HepG2 (cell line): ENCODE measurements around the gene KLF13. TPM values are rescaled to one million over a fixed set of nuclear protein-coding genes. Genes with fewer than 3 reads are reported as not detected.

Experiments
- ARNT2 ChIP-seq: sonication (generic); formaldehyde crosslinking; IDR thresholded peaks from 2 replicates; pipeline ENCODE4 v1.8.0; 2022; ENCODE audit warnings: mild to moderate bottlenecking, low read depth, missing genetic modification reagents, moderate library complexity
- ATAD3A ChIP-seq: sonication (generic); formaldehyde crosslinking; IDR thresholded peaks from 2 replicates; pipeline ENCODE4 v1.4.0; 2020; ENCODE audit warnings: missing genetic modification reagents
- BRF2 ChIP-seq: sonication (generic); formaldehyde crosslinking; IDR thresholded peaks from 2 replicates; pipeline ENCODE4 v1.8.1; 2022; ENCODE audit warnings: mild to moderate bottlenecking, missing genetic modification reagents
- HDAC6 ChIP-seq: fragments of 200-600 bp; sonication (generic); IDR thresholded peaks from 2 replicates; pipeline ENCODE4 v1.7.0; 2017; ENCODE audit warnings: mild to moderate bottlenecking, antibody characterized with exemption, low read length, low read depth
- HNRNPL ChIP-seq: fragments of 200-400 bp; formaldehyde crosslinking; IDR thresholded peaks from 2 replicates; pipeline ENCODE4 v1.6.1; 2017; ENCODE audit warnings: mild to moderate bottlenecking, low read depth, low read length
- KIAA2018 ChIP-seq: sonication (generic); formaldehyde crosslinking; IDR thresholded peaks from 2 replicates; pipeline ENCODE4 v1.5.0; 2020; ENCODE audit warnings: mild to moderate bottlenecking, missing genetic modification reagents, borderline replicate concordance
- MED1 ChIP-seq: sonication (generic); formaldehyde crosslinking; IDR thresholded peaks from 2 replicates; pipeline ENCODE4 v1.4.0; 2020; ENCODE audit warnings: missing genetic modification reagents
- NONO ChIP-seq, 2 experiments: fragments of 450-650 bp in 1 of 2; sonication (generic) in 1 of 2; formaldehyde crosslinking in 1 of 2; IDR thresholded peaks in 1 of 2; conservative IDR thresholded peaks in 1 of 2; 2 replicates each; pipeline versions ENCODE4 v1.6.1 to v1.8.0; 2017 to 2022; ENCODE audit warnings: mild to moderate bottlenecking in 1 of 2, missing genetic modification reagents in 1 of 2, moderate library complexity in 1 of 2
- PHB2 ChIP-seq: fragments of 450-650 bp; IDR thresholded peaks from 2 replicates; pipeline ENCODE4 v1.6.1; 2018; ENCODE audit not compliant: partially characterized antibody
- POLR2A ChIP-seq, 2 experiments: IDR thresholded peaks; 2 replicates each; pipeline ENCODE4 v1.6.1; 2011; ENCODE audit warnings: low read depth in 2 of 2, low read length in 2 of 2, mild to moderate bottlenecking in 1 of 2, moderate library complexity in 1 of 2; ENCODE audit not compliant: insufficient read depth in 1 of 2
- PREB ChIP-seq: sonication (generic); formaldehyde crosslinking; IDR thresholded peaks from 2 replicates; pipeline ENCODE4 v1.4.0; 2020; ENCODE audit warnings: missing genetic modification reagents
- TEAD3 ChIP-seq: optimal IDR thresholded peaks from 2 replicates; pipeline ENCODE3; 2016; ENCODE audit warnings: borderline replicate concordance
- TIGD3 ChIP-seq: sonication (generic); formaldehyde crosslinking; IDR thresholded peaks from 2 replicates; pipeline ENCODE4 v1.5.1; 2020; ENCODE audit warnings: mild to moderate bottlenecking, missing genetic modification reagents, borderline replicate concordance
- ZNF138 ChIP-seq: sonication (generic); formaldehyde crosslinking; IDR thresholded peaks from 2 replicates; pipeline ENCODE4 v1.5.0; 2020; ENCODE audit warnings: mild to moderate bottlenecking, low read depth, missing genetic modification reagents
- ZNF256 ChIP-seq: sonication (generic); formaldehyde crosslinking; conservative IDR thresholded peaks from 2 replicates; pipeline ENCODE4 v1.4.0; 2020; ENCODE audit warnings: missing genetic modification reagents
- ZNF563 ChIP-seq: sonication (generic); formaldehyde crosslinking; IDR thresholded peaks from 2 replicates; pipeline ENCODE4 v1.8.0; 2022; ENCODE audit warnings: mild to moderate bottlenecking, moderate library complexity, missing genetic modification reagents
- polyA plus RNA-seq, 8 experiments: library from polyadenylated mRNA; depleted of rRNA in 3 of 8; stranded (reverse) in 7 of 8; unstranded in 1 of 8; fragments of >200 nt; fragmentation: Illumina TruSeq in 4 of 8; extraction: Trizol in 4 of 8; gene quantifications; 2 replicates each; pipeline versions ENCODE4 v1.2.1 to v1.2.3, GENCODE V29; 2011 to 2016; ENCODE audit warnings: low read depth in 4 of 8, missing spikeins in 1 of 8, mixed read lengths in 1 of 8; ENCODE audit not compliant: insufficient read depth in 1 of 8
- total RNA-seq, 5 experiments: library from RNA; depleted of rRNA; stranded (reverse); fragments of >200 nt; fragmentation: Illumina TruSeq; extraction: Trizol; gene quantifications; 2 replicates each; pipeline ENCODE4 v1.2.3, GENCODE V29; 2016; ENCODE audit warnings: low read depth in 1 of 5

KLF13 gene
- total and polyA plus RNA-seq, 2 of the 13 experiments (the other 11 are each of a cell fraction or from before 2014, with no cell fraction given) = 16.8 to 25.1 TPM

GRCh38 chr15:31296646-31297574, 29.7 kb upstream of the KLF13 start (continued):
- TF ChIP-seq POLR2A (IDR thresholded peaks at IDR 0.05; ENCODE audit: insufficient read depth in 1 of 2, low read depth in 2 of 2, low read length in 2 of 2) (peak; percentile 45 to 50; a peak in 2 of 4 replicates), NONO (IDR thresholded peaks at IDR 0.05) (no peak), NONO (CRISPR knock-in tag; conservative IDR thresholded peaks at IDR 0.05) (peak; percentile 93), BRF2 (no peak), ZNF256 (CRISPR knock-in tag) (no peak), MED1 (CRISPR knock-in tag) (peak; percentile 95), HNRNPL (peak; percentile 99), TEAD3 (CRISPR knock-in tag) (peak; percentile 96), PREB (CRISPR knock-in tag) (no peak), ZNF563 (CRISPR knock-in tag) (no peak), HDAC6 (no peak), KIAA2018 (CRISPR knock-in tag) (no peak), TIGD3 (CRISPR knock-in tag) (no peak), ARNT2 (CRISPR knock-in tag) (peak; percentile 78; the same call in 1 of the 2 replicates), ZNF138 (no peak), ATAD3A (no peak), PHB2 (no peak)
